Neural cell (in vitro differentiated cells): ENCODE results near the gene PHF21B. TPM values are rescaled to one million over a fixed set of nuclear protein-coding genes. Genes with fewer than 3 reads are reported as not detected.

Experiments used
- H2AFZ ChIP-seq: fragments of 200-600, 300-800 bp; sonication (generic), shearing (Covaris generic); 2 replicates; pipeline ENCODE4 v1.6.0; 2014; ENCODE audit warnings: low read depth, mild to moderate bottlenecking, antibody characterized with exemption, low read length, moderate library complexity
- H3F3A ChIP-seq: fragments of 200-600 bp; shearing (Covaris generic); 2 replicates; pipeline ENCODE4 v1.6.1; 2016; ENCODE audit warnings: mild to moderate bottlenecking, moderate library complexity, mixed read lengths, antibody characterized with exemption, low read length; ENCODE audit not compliant: insufficient read depth, poor library complexity, severe bottlenecking
- H3K27ac ChIP-seq: fragments of 200-600, 300-800 bp; sonication (generic), shearing (Covaris generic); 2 replicates; pipeline ENCODE4 v1.5.1; 2014; ENCODE audit warnings: mild to moderate bottlenecking, low read length, moderate library complexity
- H3K27me3 ChIP-seq: fragments of 300-800, 200-600 bp; sonication (generic), shearing (Covaris generic); 2 replicates; pipeline ENCODE4 v1.6.0; 2014; ENCODE audit warnings: mild to moderate bottlenecking, low read depth, low read length, moderate library complexity; ENCODE audit not compliant: insufficient read depth
- H3K36me3 ChIP-seq: fragments of 300-800, 200-600 bp; sonication (generic), shearing (Covaris generic); 2 replicates; pipeline ENCODE4 v1.5.1; 2014; ENCODE audit warnings: mild to moderate bottlenecking, antibody characterized with exemption, low read length, moderate library complexity; ENCODE audit not compliant: insufficient read depth
- H3K4me2 ChIP-seq: fragments of 300-800, 200-600 bp; sonication (generic), shearing (Covaris generic); 2 replicates; pipeline ENCODE4 v1.6.0; 2014; ENCODE audit warnings: mild to moderate bottlenecking, low read length
- H3K4me3 ChIP-seq: fragments of 300-800, 200-600 bp; sonication (generic), shearing (Covaris generic); 2 replicates; pipeline ENCODE4 v1.5.1; 2014; ENCODE audit warnings: mild to moderate bottlenecking, low read length, moderate library complexity
- H3K79me2 ChIP-seq: fragments of 200-600 bp; shearing (Covaris generic); replicated peaks from 2 replicates; pipeline ENCODE4 v1.6.0; 2014; ENCODE audit warnings: mild to moderate bottlenecking, low read length, moderate library complexity; ENCODE audit not compliant: insufficient read depth
- H3K9ac ChIP-seq: fragments of 300-800, 200-600 bp; sonication (generic), shearing (Covaris generic); 2 replicates; pipeline ENCODE4 v1.6.1; 2016; ENCODE audit warnings: mild to moderate bottlenecking, low read length, mixed read lengths
- H3K9me2 ChIP-seq: fragments of 200-600 bp; shearing (Covaris generic); 2 replicates; pipeline ENCODE4 v1.6.1; 2016; ENCODE audit warnings: mild to moderate bottlenecking, low read length, mixed read lengths; ENCODE audit not compliant: insufficient read depth
- H3K9me3 ChIP-seq: fragments of 200-600, 300-800 bp; sonication (generic), shearing (Covaris generic); 2 replicates; pipeline ENCODE4 v1.6.1; 2016; ENCODE audit warnings: mild to moderate bottlenecking, mixed run types, low read length, moderate library complexity, mixed read lengths
- H4K20me1 ChIP-seq: fragments of 200-600 bp; shearing (Covaris generic); 2 replicates; pipeline ENCODE4 v1.6.1; 2016; ENCODE audit warnings: mild to moderate bottlenecking, mixed run types; ENCODE audit not compliant: insufficient read depth
- CTCF ChIP-seq: fragments of 450-650 bp; IDR thresholded peaks from 2 replicates; pipeline ENCODE4 v1.5.1; 2014; ENCODE audit warnings: antibody characterized with exemption, mild to moderate bottlenecking, moderate library complexity; ENCODE audit not compliant: poor library complexity, severe bottlenecking
- EP300 ChIP-seq: fragments of 450-650 bp; conservative IDR thresholded peaks from 2 replicates; pipeline ENCODE4 v1.6.1; 2014; ENCODE audit warnings: antibody characterized with exemption, mild to moderate bottlenecking, moderate library complexity; ENCODE audit not compliant: poor library complexity, severe bottlenecking
- EZH2 ChIP-seq: fragments of 200-600, 300-800 bp; shearing (Covaris generic), sonication (generic); IDR thresholded peaks from 2 replicates; pipeline ENCODE4 v1.6.1; 2014; ENCODE audit warnings: antibody characterized with exemption, low read length, borderline replicate concordance, mild to moderate bottlenecking; ENCODE audit not compliant: insufficient read depth, poor library complexity, severe bottlenecking
- MXI1 ChIP-seq: fragments of 450-650 bp; conservative IDR thresholded peaks from 2 replicates; pipeline ENCODE4 v1.6.1; 2014; ENCODE audit warnings: antibody characterized with exemption, mild to moderate bottlenecking; ENCODE audit not compliant: poor library complexity, severe bottlenecking
- POLR2AphosphoS5 ChIP-seq: IDR thresholded peaks from 2 replicates; pipeline ENCODE4 v1.6.1; 2012
- RAD21 ChIP-seq: fragments of 450-650 bp; conservative IDR thresholded peaks from 2 replicates; pipeline ENCODE4 v1.6.1; 2014; ENCODE audit warnings: antibody characterized with exemption, mild to moderate bottlenecking, moderate library complexity
- REST ChIP-seq: IDR thresholded peaks from 2 replicates; pipeline ENCODE4 v1.6.1; 2012; ENCODE audit warnings: borderline replicate concordance
- SMC3 ChIP-seq: fragments of 450-650 bp; conservative IDR thresholded peaks from 2 replicates; pipeline ENCODE4 v1.6.1; 2014; ENCODE audit warnings: antibody characterized with exemption, mild to moderate bottlenecking, moderate library complexity; ENCODE audit not compliant: poor library complexity
- TAF1 ChIP-seq: IDR thresholded peaks from 2 replicates; pipeline ENCODE4 v1.6.1; 2012; ENCODE audit warnings: low read depth
- polyA plus RNA-seq: library from polyadenylated mRNA; depleted of rRNA; stranded (reverse); fragments of >200 nt; gene quantifications from 2 replicates; pipeline ENCODE4 v1.2.3, GENCODE V29; 2014

The PHF21B gene
- polyA plus RNA-seq, 1 donor from 2014 or later, result 49.5 TPM

GRCh38 chr22:44916281-44917231, 93.2 kb downstream of the PHF21B start:
- Histone ChIP-seq H3K27ac (no peak overlapping the region), H3K4me3 (no peak overlapping the region), H4K20me1 (no peaks in the 10 kb centered on the region), H3K79me2 (peaks cover 2% of the 10 kb centered on the region), H3K9me3 (peaks cover 2% of the 10 kb centered on the region), H3K4me2 (no peak overlapping the region), H3K9me2 (no peaks in the 10 kb centered on the region), H3F3A (no peaks in the 10 kb centered on the region), H3K27me3 (no peaks in the 10 kb centered on the region), H3K9ac (no peak overlapping the region), H3K36me3 (peaks cover 6% of the 10 kb centered on the region), H2AFZ (no peak overlapping the region)
- TF ChIP-seq MXI1 (no peak), CTCF (no peak), POLR2AphosphoS5 (no peak), EP300 (no peak), RAD21 (no peak), EZH2 (no peak), REST (no peak), SMC3 (no peak), TAF1 (no peak)

- no peak overlapping the region for H3K4me3 ChIP-seq
- H2AFZ ChIP-seq, result no peak overlapping the region
- H4K20me1 ChIP-seq, result no peaks in the 10 kb centered on the region
- peaks cover 6% of the 10 kb centered on the region for H3K36me3 ChIP-seq
- H3K27me3 ChIP-seq, result no peaks in the 10 kb centered on the region
- H3F3A ChIP-seq, result no peaks in the 10 kb centered on the region
- H3K27ac ChIP-seq, result no peak overlapping the region
- no peak for TF ChIP-seq CTCF
- TF ChIP-seq RAD21, result no peak
- no peak for TF ChIP-seq MXI1
- no peak for TF ChIP-seq REST
- TF ChIP-seq EP300, result no peak
- no peak for TF ChIP-seq TAF1
- no peak for TF ChIP-seq SMC3
- no peak for TF ChIP-seq EZH2
- no peak for TF ChIP-seq POLR2AphosphoS5
- H3K9me3 ChIP-seq, result peaks cover 5% of the 10 kb centered on the region
- no peak overlapping the region for H3K4me2 ChIP-seq
- no peaks in the 10 kb centered on the region for H3K9me2 ChIP-seq
- no peaks in the 10 kb centered on the region for H3K79me2 ChIP-seq
- no peak overlapping the region for H3K9ac ChIP-seq
These were observed 94.4 kb downstream of the PHF21B start for GRCh38 chr22:44915441-44915840.
